Stimulated activated CD4-positive, alpha-beta T cell treated with anti-CD3 and anti-CD28 coated beads, TNF-alpha, amount 100 ng/mL, for 1 hour (primary cell): ENCODE results near the gene ZDHHC8.

Experiments used
- DNase-seq, 3 donors: peaks; one replicate each; pipeline ENCODE4 v3.0.0-alpha.2; 2020; ENCODE audit warnings: low read depth in 3 of 3, low spot score in 1 of 3

The ZDHHC8 gene

DNA sequence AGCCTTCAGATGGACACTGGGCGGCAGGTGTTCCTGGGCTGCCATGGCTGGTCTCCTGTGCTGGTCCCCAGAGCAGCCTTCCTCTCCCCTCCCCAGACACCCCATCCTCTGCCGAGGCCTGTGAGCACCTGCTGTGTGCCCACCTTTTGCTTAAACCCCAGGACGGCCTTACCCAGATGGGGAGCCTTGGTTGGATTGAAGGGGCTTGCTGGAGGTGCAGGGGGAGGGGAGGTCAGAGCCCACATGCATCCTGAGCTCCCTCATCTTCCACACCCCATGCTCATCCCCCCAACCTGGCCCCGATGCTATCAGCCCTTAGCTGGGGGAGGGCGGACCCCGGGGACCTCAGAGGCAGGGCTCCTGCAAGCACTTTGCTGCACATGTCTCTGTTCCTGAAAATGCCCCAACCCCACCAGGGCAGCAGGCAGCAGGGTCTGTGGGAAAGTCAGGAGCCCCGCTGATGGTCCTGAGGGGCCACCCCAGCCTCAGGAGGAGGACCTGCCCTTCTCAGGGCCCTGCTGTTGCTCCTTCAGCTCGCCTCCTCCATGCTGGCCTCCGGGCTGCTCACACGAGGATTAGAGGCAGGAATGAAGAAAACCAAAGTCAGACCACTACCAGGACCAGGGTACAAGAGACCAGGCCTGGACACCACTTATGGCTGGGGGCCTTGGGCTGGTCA, 60.8 kb downstream of the ZDHHC8 start:
- no peak for DNase-seq

DNA sequence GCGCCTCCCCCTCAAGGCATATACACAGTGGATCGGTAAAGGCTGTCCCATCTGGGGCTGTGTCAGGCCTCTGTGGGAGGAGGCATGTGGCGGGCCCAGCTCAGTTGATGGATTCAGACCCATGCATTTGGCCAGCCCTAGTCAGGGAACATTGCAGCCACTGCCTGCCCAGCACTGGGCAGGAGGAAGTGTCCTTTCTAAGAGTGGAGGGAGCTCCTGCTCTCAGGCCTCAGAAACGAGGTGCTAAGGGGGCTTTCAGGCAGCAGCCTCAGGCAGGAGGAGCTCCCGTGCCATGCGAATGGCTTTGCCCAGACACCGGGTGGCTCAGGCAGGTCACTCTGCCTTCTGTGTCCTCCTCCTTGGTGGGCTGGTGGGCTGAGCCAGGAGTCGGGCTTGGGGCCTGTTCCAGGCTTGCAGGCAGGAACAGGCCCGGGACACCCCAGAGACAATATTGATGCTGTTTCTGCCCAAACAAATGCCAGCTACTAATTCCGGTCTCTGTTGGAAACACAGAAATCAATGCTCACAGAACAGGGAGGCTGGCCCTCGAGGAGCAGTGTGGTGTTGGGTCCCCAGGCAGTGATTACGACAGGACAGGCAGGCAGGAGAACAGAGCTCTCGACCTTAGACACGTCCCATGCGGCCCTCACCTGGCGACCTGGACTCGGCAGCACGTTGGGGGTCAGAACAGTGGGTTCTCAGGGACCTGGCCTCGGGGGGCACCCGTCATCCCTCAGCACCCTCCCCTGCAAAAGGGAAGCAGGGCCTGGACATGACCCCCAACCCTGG, 61.6 kb downstream of the ZDHHC8 start:
- no peak for DNase-seq

GRCh38 chr22:20193761-20194494, 62.3 kb downstream of the ZDHHC8 start:
- DNase-seq, result no peak

DNA sequence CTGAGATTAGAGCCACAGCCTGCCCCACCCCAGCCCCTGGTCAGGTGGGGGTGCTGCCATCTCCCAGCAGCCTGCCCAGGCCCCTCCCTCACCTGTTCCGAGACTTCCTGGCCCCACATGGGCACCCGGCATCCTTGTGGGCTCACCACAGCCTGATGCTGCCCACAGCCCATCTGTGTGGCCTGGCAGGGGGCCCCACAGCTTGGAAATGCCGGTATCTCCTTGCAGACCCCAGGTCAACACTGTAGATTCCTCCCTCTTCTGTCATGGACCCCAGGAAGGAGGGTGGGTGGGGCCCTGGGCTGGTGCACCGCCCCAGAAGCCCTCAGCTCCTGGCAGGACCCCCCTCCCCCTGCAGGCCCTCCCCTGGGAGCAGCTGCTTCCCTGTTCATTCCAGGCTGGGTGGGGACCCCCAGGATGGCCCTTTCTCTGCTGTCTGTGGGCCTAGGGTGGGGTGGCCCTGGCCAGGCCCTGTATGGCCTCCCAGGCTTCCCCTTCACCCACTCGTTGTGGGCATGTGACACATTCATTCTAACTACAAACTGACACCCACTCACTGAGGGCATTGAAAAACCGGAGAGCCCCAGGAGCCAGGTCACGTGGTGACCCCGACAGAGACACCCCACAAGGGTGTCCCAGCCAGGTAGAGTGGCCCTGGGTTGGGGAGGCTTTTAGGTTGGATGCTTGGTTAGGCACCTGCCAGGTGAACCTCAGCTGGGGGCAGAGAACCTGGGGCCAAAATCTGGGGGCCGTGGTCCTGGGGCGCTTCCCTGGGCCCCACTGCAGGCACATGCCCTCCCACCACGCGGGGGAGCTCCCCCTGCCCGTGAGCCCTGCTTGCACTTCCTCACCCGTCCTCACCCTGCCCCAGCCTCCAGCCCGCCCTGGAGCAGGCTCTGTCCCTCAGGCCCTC, 63.3 kb downstream of the ZDHHC8 start:
- no peak for DNase-seq

DNA sequence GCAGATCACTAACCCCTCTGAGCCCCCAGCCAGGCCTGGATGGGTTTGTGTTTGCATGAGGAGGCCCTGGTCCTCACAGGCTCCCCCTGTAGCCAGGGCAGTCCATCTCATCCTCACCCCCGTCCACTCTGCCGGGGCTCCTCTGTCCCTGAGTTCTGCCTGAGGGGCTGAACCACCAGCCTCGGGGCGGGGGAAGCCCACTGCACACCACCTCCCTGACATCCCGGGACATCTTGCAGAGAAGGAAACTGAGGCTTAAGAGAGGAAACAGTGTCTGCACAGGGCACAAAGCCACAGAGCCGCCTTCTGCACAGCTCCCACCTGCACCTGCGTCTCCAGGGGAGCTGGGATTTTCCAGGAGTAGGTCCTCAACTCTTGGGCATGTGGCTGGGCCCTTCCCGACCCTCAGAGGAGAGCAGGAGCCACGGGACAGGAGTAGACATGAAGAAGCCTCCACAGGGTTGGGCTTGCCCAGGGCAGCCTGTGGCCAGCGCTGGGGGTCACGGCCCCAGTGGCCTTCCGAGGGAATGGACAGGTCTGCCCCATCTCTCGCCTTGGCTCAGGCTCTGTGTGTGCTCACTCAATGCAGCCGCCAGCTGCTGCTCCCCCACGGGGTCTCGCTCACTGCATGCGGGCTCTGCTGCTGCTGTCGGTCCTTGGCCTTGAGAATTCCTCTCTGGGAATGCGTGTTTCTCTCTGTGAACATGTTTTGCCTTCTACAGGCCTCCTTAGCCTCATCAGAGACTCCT, 64.7 kb downstream of the ZDHHC8 start:
- DNase-seq, result no peak
